ENCODE data around the gene NPIPA2.
"Not testable (repeated sequence)": the region's sequence is repeated elsewhere in the genome, so short reads cannot be mapped to it uniquely, and the experiment has no call there.

GRCh38 chr16:14776763-14777162 is 34.4 kb downstream of the NPIPA2 start:
- TF ChIP-seq POLR2A, POLR2AphosphoS5 (IDR thresholded peaks at IDR 0.05; ENCODE audit: low read depth, low read length): not testable (repeated sequence)
